Lower lobe of right lung (tissue), 2 donors: ENCODE measurements around the gene TNNT2. TPM values are rescaled to one million over a fixed set of nuclear protein-coding genes. Genes with fewer than 3 reads are reported as not detected.

Source experiments
- ATAC-seq, 2 donors: fragments of 200-7000 bp; cut with Tn5 transposase; one replicate each; pipeline ENCODE4 v1.9.1; 2020 to 2022; ENCODE audit warnings: mild to moderate bottlenecking in 2 of 2, moderate library complexity in 2 of 2
- DNase-seq: peaks from one replicate; pipeline ENCODE4 v3.0.0-alpha.2; 2020
- H3K27ac ChIP-seq: fragments of 200-600 bp; one replicate; pipeline ENCODE4 v1.8.0; 2022
- H3K27me3 ChIP-seq: fragments of 200-600 bp; one replicate; pipeline ENCODE4 v1.8.0; 2022; ENCODE audit warnings: low read depth
- H3K36me3 ChIP-seq: fragments of 200-600 bp; one replicate; pipeline ENCODE4 v1.8.0; 2022; ENCODE audit warnings: mild to moderate bottlenecking
- H3K4me1 ChIP-seq: fragments of 200-600 bp; one replicate; pipeline ENCODE4 v1.8.0; 2022
- H3K4me3 ChIP-seq: fragments of 200-600 bp; one replicate; pipeline ENCODE4 v1.8.0; 2022; ENCODE audit warnings: mild to moderate bottlenecking
- H3K9me3 ChIP-seq: fragments of 200-600 bp; one replicate; pipeline ENCODE4 v1.8.0; 2022
- intact Hi-C: fragments of 100-400 bp; cut with DNase I; formaldehyde crosslinking; loops from one replicate; pipeline ENCODE4 v1.11.0; 2022
- total RNA-seq: library from RNA; stranded (reverse); fragmentation: NEBNext Ultra II Directional; extraction: Animal tissue kit (Norgen Biotek cat#: 25700); gene quantifications from one replicate; pipeline ENCODE4 v1.2.1, GENCODE V29; 2021
- TF ChIP-seq, protein P1 (sequence below): fragments of 200-600 bp; IDR thresholded peaks from one replicate; pipeline ENCODE4 v1.8.0; 2022; ENCODE audit warnings: antibody characterized with exemption, mild to moderate bottlenecking
- donor health status: DM: no; HTN: yes; CAD: no; lungs with severe emphysema.

The TNNT2 gene
- total RNA-seq, 1 donor from 2014 or later = 6.4 TPM

DNA sequence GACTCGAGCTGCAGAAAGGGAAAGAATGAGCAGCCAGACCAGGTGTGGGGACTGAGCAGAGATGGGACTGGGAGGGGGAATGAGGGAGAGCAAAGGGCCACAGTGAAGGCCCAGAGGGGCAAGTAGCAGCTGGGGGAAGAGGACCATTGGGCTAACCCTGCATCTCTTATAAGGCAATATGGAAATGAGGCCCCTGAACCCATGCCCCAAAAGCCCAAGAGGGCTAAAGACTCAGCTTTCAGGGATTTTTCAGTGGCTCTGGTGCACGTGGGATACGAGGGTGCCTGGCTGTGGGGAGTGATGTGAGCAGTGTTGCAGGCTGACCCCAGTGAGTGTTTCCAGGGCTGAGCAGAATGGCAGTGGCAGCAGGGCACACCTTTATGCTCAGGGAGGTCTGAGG is 44.5 kb upstream of the TNNT2 start:
- H3K27ac ChIP-seq = no peak overlapping the region
- H3K4me3 ChIP-seq = no peak overlapping the region
- no peaks in the 10 kb centered on the region for H3K27me3 ChIP-seq
- ATAC-seq (no peak), DNase-seq (no peak)
- no peaks in the 10 kb centered on the region for H3K36me3 ChIP-seq
- H3K4me1 ChIP-seq = no peaks in the 10 kb centered on the region
- intact Hi-C loops = no loop called here
- TF ChIP-seq, protein P1, sequence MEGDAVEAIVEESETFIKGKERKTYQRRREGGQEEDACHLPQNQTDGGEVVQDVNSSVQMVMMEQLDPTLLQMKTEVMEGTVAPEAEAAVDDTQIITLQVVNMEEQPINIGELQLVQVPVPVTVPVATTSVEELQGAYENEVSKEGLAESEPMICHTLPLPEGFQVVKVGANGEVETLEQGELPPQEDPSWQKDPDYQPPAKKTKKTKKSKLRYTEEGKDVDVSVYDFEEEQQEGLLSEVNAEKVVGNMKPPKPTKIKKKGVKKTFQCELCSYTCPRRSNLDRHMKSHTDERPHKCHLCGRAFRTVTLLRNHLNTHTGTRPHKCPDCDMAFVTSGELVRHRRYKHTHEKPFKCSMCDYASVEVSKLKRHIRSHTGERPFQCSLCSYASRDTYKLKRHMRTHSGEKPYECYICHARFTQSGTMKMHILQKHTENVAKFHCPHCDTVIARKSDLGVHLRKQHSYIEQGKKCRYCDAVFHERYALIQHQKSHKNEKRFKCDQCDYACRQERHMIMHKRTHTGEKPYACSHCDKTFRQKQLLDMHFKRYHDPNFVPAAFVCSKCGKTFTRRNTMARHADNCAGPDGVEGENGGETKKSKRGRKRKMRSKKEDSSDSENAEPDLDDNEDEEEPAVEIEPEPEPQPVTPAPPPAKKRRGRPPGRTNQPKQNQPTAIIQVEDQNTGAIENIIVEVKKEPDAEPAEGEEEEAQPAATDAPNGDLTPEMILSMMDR = no peak
- H3K9me3 ChIP-seq = no peaks in the 10 kb centered on the region

DNA sequence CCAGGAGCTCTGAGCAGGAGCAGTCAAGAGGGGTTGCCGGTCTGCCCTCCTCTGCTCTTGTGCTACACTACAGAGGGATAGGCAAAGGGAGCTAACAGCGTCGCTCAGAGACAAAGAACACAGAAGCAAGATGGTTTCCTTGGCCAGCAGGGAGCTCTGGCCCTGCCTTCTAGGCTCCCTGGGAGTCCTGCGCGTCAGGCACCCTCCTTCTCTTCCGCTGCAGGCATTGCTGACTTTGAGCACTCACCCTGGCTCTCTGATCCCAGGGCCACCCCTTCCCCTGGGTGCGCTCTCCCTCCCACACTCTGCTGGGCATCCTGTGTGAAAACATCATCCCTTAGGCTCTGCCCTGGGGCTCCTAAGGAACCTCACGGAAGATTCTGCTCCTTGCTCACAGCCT is 43.6 kb upstream of the TNNT2 start:
- intact Hi-C loops = no loop called here
- no peak for DNase-seq
- no peaks in the 10 kb centered on the region for H3K27me3 ChIP-seq
- no peaks in the 10 kb centered on the region for H3K4me1 ChIP-seq
- no peaks in the 10 kb centered on the region for H3K9me3 ChIP-seq
- no peaks in the 10 kb centered on the region for H3K36me3 ChIP-seq
- no peak for ATAC-seq
- H3K27ac ChIP-seq = no peak overlapping the region
- TF ChIP-seq, protein P1 = no peak
- no peak overlapping the region for H3K4me3 ChIP-seq

DNA sequence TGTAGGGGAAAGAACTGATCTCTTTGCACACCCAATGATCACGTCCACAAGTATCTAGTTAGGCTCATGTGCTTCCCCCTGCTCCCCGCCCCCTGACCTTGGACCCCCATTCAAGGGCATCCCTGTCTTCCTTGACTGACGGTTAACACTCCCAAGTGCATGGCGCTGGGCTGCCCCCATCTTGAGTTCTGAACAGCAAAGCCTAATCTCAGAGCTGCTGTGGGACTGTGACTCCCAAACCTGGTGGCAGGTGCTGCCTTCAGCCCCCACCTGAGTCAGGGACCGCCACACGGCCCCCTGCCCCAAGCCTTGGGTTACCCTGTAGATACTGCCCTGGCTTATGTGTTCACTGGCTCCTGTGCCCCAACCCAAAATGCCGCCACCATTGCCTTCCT is 43.1 kb upstream of the TNNT2 start:
- intact Hi-C loops = no loop called here
- DNase-seq (no peak), ATAC-seq (no peak)
- TF ChIP-seq, protein P1 = no peak
- Histone ChIP-seq H3K4me1 (no peaks in the 10 kb centered on the region), H3K36me3 (no peaks in the 10 kb centered on the region), H3K9me3 (no peaks in the 10 kb centered on the region), H3K27ac (no peak overlapping the region), H3K27me3 (no peaks in the 10 kb centered on the region), H3K4me3 (no peak overlapping the region)

DNA sequence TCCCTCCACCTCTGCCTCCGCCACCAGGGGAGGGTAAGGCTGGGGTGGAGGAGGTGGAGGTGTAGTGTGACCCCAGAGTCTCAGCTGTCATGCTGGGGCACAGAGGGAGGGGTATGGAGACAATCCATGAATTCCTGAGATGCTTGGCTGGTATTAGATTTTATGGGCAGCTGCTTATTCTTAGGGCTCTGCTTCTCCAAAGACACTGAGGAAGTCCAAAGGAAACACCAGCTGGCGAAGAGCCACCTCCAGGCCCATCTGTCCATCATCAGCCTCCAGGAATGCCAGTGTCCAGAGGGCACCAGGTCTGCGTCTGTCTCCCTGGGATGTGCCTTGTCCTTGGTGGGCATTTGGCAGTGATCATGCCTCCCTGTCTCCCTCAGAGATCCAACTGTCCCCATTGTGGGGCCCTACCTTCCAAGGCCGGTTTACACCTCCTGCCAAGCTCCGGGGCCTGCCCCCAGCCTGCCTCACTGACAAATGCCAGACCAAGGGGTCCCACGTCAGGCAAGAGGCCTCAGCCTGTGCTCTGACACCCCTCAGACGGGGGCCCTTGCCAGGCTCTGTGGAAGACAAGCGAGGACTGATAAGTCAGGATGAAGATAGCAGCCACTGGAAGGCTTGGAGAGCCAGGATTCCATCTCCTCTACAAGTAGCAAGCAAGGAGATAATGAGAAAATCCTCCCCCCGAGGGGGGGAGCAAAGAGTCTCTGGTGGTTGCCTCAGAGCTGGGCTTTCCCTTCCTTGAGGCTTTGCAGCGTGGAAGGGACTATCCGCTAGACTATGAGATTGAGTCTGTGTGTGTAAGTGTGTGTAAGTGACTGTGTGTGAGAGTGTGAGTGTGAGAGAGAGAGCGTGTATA is 42.5 kb upstream of the TNNT2 start:
- H3K27me3 ChIP-seq = no peaks in the 10 kb centered on the region
- ATAC-seq (no peak), DNase-seq (no peak)
- H3K36me3 ChIP-seq = no peaks in the 10 kb centered on the region
- TF ChIP-seq, protein P1 = no peak
- H3K9me3 ChIP-seq = no peaks in the 10 kb centered on the region
- no peak overlapping the region for H3K4me3 ChIP-seq
- H3K27ac ChIP-seq = no peak overlapping the region
- intact Hi-C loops = no loop called here
- H3K4me1 ChIP-seq = no peaks in the 10 kb centered on the region

DNA sequence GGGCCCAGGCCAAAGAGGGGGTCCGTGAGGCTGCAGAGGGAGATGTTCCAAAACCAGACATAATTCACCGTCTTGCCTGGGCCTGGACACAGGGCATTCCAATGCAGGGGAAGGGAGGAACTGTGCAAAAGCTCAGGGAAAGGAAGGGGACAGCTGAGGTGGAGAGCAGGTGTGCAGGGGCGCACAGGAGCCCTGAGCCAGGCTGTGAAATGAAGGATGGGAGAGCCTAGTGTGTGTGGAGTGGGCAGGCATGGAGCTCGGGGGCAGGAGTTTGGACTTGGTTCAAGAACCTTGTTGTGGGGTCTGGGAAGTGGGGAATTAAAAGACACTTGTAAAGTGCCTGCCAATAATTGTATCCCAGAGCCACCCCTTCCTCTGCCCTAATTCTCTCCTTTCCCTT is 41.8 kb upstream of the TNNT2 start:
- intact Hi-C loops = no loop called here
- DNase-seq (no peak), ATAC-seq (no peak)

More for the DNA sequence above, 41.8 kb upstream of the TNNT2 start:
- Histone ChIP-seq H3K27me3 (no peaks in the 10 kb centered on the region), H3K36me3 (no peaks in the 10 kb centered on the region), H3K27ac (no peak overlapping the region), H3K9me3 (no peaks in the 10 kb centered on the region), H3K4me1 (no peaks in the 10 kb centered on the region), H3K4me3 (no peak overlapping the region)
- TF ChIP-seq, protein P1 = no peak
